B cell (primary cell): ENCODE results near the gene TAF10. TPM values are rescaled to one million over a fixed set of nuclear protein-coding genes. Genes with fewer than 3 reads are reported as not detected.
A peak's percentile ranks its signal among the peaks of the same experiment; 100 is the strongest.

ENCODE experiments used
- ATAC-seq: fragments of 200-7000 bp; cut with Tn5 transposase; one replicate; pipeline ENCODE4 v1.10.0; 2021; ENCODE audit warnings: low read depth, mild to moderate bottlenecking, moderate number of reproducible peaks, moderate library complexity
- CTCF ChIA-PET: fragments of 350-600 bp; sonication (Branson Sonifier 250); formaldehyde crosslinking; loops from one replicate; lab custom pipeline; 2021; ENCODE audit warnings: antibody characterized with exemption, inconsistent platforms; lab: Charles Lee
- POLR2A ChIA-PET: fragments of 350-600 bp; sonication (Branson Sonifier 250); formaldehyde crosslinking; loops from one replicate; lab custom pipeline; 2021; ENCODE audit warnings: antibody characterized with exemption; lab: Charles Lee
- DNase-seq: peaks from one replicate; pipeline ENCODE4 v3.0.0; 2013
- H2AFZ ChIP-seq: 2 replicates; pipeline ENCODE4 v1.6.1; 2012; ENCODE audit warnings: mild to moderate bottlenecking, low read depth, low read length; ENCODE audit not compliant: insufficient read depth, poor library complexity, severe bottlenecking
- H3K27ac ChIP-seq, 2 donors: 1 replicate in 1 of 2; 2 replicates in 1 of 2; pipeline ENCODE4 v1.5.1; 2012 to 2013; ENCODE audit warnings: low read length in 2 of 2, mild to moderate bottlenecking in 2 of 2, moderate library complexity in 1 of 2
- H3K27me3 ChIP-seq, 4 experiments: fragments of 200-600 bp in 1 of 4; sonication (generic) in 1 of 4; replicated peaks in 1 of 4; 1 replicate in 2 of 4; 2 replicates in 2 of 4; pipeline versions ENCODE4 v1.6.1 to v1.7.0; 2013 to 2016; ENCODE audit warnings: low read length in 3 of 4, mild to moderate bottlenecking in 2 of 4, mixed read lengths in 1 of 4, moderate library complexity in 1 of 4; ENCODE audit not compliant: insufficient read depth in 4 of 4, control insufficient read depth in 3 of 4; ENCODE audit errors: control extremely low read depth in 1 of 4
- H3K36me3 ChIP-seq, 2 experiments: replicated peaks in 1 of 2; 1 replicate in 1 of 2; 2 replicates in 1 of 2; pipeline versions ENCODE4 v1.6.1 to v1.7.1; 2013; ENCODE audit warnings: low read length in 1 of 2; ENCODE audit not compliant: insufficient read depth in 2 of 2, control insufficient read depth in 1 of 2; ENCODE audit errors: control extremely low read depth in 1 of 2, extremely low read depth in 1 of 2
- H3K4me1 ChIP-seq, 2 donors: fragments of 200-600 bp in 1 of 2; sonication (generic) in 1 of 2; 1 replicate in 1 of 2; 2 replicates in 1 of 2; pipeline versions ENCODE4 v1.5.1 to v1.6.1; 2013 to 2017; ENCODE audit warnings: low read length in 2 of 2; ENCODE audit not compliant: control insufficient read depth in 2 of 2, insufficient read depth in 2 of 2
- H3K4me2 ChIP-seq: replicated peaks from 2 replicates; pipeline ENCODE3; 2012; ENCODE audit warnings: mild to moderate bottlenecking, low read depth, low read length; ENCODE audit not compliant: poor library complexity, severe bottlenecking
- H3K4me3 ChIP-seq, 5 experiments: fragments of 200-600 bp in 1 of 5; sonication (generic) in 1 of 5; 1 replicate in 3 of 5; 2 replicates in 2 of 5; pipeline versions ENCODE4 v1.5.1 to v1.7.0; 2011 to 2016; ENCODE audit warnings: low read length in 4 of 5, mild to moderate bottlenecking in 4 of 5, low read depth in 2 of 5, control low read depth in 1 of 5, moderate library complexity in 1 of 5; ENCODE audit not compliant: insufficient read depth in 1 of 5; ENCODE audit errors: control extremely low read depth in 1 of 5, extremely low read depth in 1 of 5
- H3K79me2 ChIP-seq: fragments of 200-600 bp; sonication (generic); one replicate; pipeline ENCODE4 v1.6.0; 2016; ENCODE audit warnings: low read length; ENCODE audit not compliant: control insufficient read depth, insufficient read depth
- H3K9ac ChIP-seq: fragments of 200-600 bp; sonication (generic); 2 replicates; pipeline ENCODE4 v1.6.1; 2017; ENCODE audit warnings: mild to moderate bottlenecking, low read length, moderate library complexity
- H3K9me3 ChIP-seq, 3 donors: one replicate each; pipeline versions ENCODE4 v1.6.1 to v1.7.1; 2013; ENCODE audit warnings: low read length in 2 of 3; ENCODE audit not compliant: control insufficient read depth in 2 of 3, insufficient read depth in 1 of 3; ENCODE audit errors: control extremely low read depth in 1 of 3
- H4K20me1 ChIP-seq: 2 replicates; pipeline ENCODE4 v1.6.0; 2012; ENCODE audit warnings: mild to moderate bottlenecking, low read length; ENCODE audit not compliant: insufficient read depth, control insufficient read depth, poor library complexity, severe bottlenecking
- H3K27ac Mint-ChIP-seq: one replicate; pipeline ENCODE4 v1.8.0; 2021; ENCODE audit warnings: mixed read lengths
- H3K27me3 Mint-ChIP-seq: one replicate; pipeline ENCODE4 v1.8.0; 2021; ENCODE audit warnings: mixed read lengths
- H3K4me1 Mint-ChIP-seq: one replicate; pipeline ENCODE4 v1.8.0; 2021; ENCODE audit warnings: mixed read lengths
- H3K4me3 Mint-ChIP-seq: one replicate; pipeline ENCODE4 v1.8.0; 2021; ENCODE audit warnings: mixed read lengths
- H3K9me3 Mint-ChIP-seq: one replicate; pipeline ENCODE4 v1.8.0; 2022; ENCODE audit warnings: mixed read lengths; ENCODE audit not compliant: insufficient read depth
- CTCF ChIP-seq: fragments of 200-600 bp; IDR thresholded peaks from one replicate; pipeline ENCODE4 v1.8.0; 2022; ENCODE audit warnings: antibody characterized with exemption, mild to moderate bottlenecking
- EZH2 ChIP-seq: IDR thresholded peaks from 2 replicates; pipeline ENCODE4 v1.6.1; 2012; ENCODE audit warnings: borderline replicate concordance, low read depth, mild to moderate bottlenecking, moderate library complexity, low read length; ENCODE audit not compliant: insufficient read depth, poor library complexity, severe bottlenecking
- WGBS: methylation state at CpG from one replicate; pipeline ENCODE4 v1.1.5; 2013; ENCODE audit warnings: missing lambda C conversion rate; ENCODE audit not compliant: insufficient coverage; 5-methylcytosine and 5-hydroxymethylcytosine counted together
- intact Hi-C: fragments of 100-400 bp; cut with micrococcal nuclease; formaldehyde crosslinking; loops from one replicate; pipeline ENCODE4 v1.10.0; 2022
- polyA plus RNA-seq: library from polyadenylated mRNA; depleted of rRNA; stranded (reverse); fragments of >200 nt; gene quantifications from 2 replicates; pipeline ENCODE4 v1.2.3, GENCODE V29; 2012
- total RNA-seq, 2 donors: library from RNA; stranded (reverse); fragments of 120-200 nt in 1 of 2; gene quantifications; 1 replicate in 1 of 2; 2 replicates in 1 of 2; pipeline versions ENCODE4 v1.2.3 to v1.2.4, GENCODE V29; 2013 to 2022

The TAF10 gene
- total and polyA plus RNA-seq, 2 donors (not counting 1 experiment from before 2014, with no cell fraction given) = 114 to 156 TPM

GRCh38 chr11:6654281-6655019, 42.4 kb upstream of the TAF10 start:
- peaks cover 13% of the 10 kb centered on the region for H3K27me3 Mint-ChIP-seq
- Histone ChIP-seq H3K9me3 (no peaks in the 10 kb centered on the region), H3K27me3 (peaks cover 0 to 19% (median 12%) of the 10 kb centered on the region in 4 experiments), H3K27ac (no peak overlapping the region), H2AFZ (peak overlapping the region; percentile 66), H3K4me1 (peaks cover 10 to 12% of the 10 kb centered on the region in 2 donors), H4K20me1 (no peaks in the 10 kb centered on the region), H3K9ac (no peak overlapping the region), H3K36me3 (no peaks in the 10 kb centered on the region), H3K4me3 (no peak overlapping the region), H3K4me2 (peak overlapping the region; percentile 76), H3K79me2 (no peaks in the 10 kb centered on the region)
- DNase-seq (no peak), ATAC-seq (no peak)
- 83% methylated on average over 8 of the region's 9 CpGs for WGBS
- H3K4me1 Mint-ChIP-seq = peaks cover 9% of the 10 kb centered on the region
- ChIA-PET POLR2A (no interaction called here), CTCF (interaction anchor here (2.8 kb wide), 1 partner anchor 123 kb away, joined by 9 read pairs; no protein-coding TSS in a partner anchor)
- H3K9me3 Mint-ChIP-seq = no peaks in the 10 kb centered on the region
- no peak overlapping the region for H3K27ac Mint-ChIP-seq
- H3K4me3 Mint-ChIP-seq = no peak overlapping the region
- intact Hi-C loops = no loop called here
- TF ChIP-seq CTCF (no peak), EZH2 (no peak)

GRCh38 chr11:6653656-6654055, 41.6 kb upstream of the TAF10 start:
- no peak for DNase-seq
- no peaks in the 10 kb centered on the region for H3K9me3 Mint-ChIP-seq
- no peaks in the 10 kb centered on the region for H3K9me3 ChIP-seq
- no peak overlapping the region for H3K27ac ChIP-seq
- H4K20me1 ChIP-seq = no peaks in the 10 kb centered on the region
- H2AFZ ChIP-seq = no peak overlapping the region
- no peaks in the 10 kb centered on the region for H3K36me3 ChIP-seq
- no peak overlapping the region for H3K4me3 Mint-ChIP-seq
- H3K27ac Mint-ChIP-seq = no peak overlapping the region
- intact Hi-C loops = no loop called here
- H3K27me3 ChIP-seq = peaks cover 0 to 19% (median 12%) of the 10 kb centered on the region in 4 experiments
- POLR2A ChIA-PET = no interaction called here
- H3K9ac ChIP-seq = no peak overlapping the region
- no peaks in the 10 kb centered on the region for H3K79me2 ChIP-seq
- no peak for ATAC-seq
- WGBS = 94% methylated on average over 2 of the region's 2 CpGs
- peaks cover 10 to 13% of the 10 kb centered on the region in 2 donors for H3K4me1 ChIP-seq
- H3K4me3 ChIP-seq = no peak overlapping the region
- peaks cover 9% of the 10 kb centered on the region for H3K4me1 Mint-ChIP-seq
- H3K27me3 Mint-ChIP-seq = peaks cover 13% of the 10 kb centered on the region
- TF ChIP-seq CTCF (no peak), EZH2 (no peak)
- H3K4me2 ChIP-seq = no peak overlapping the region
- CTCF ChIA-PET = interaction anchor here (2.8 kb wide), 1 partner anchor 123 kb away, joined by 9 read pairs; no protein-coding TSS in a partner anchor
